Hepatic stellate cell (primary cell): ENCODE measurements around the gene HSD17B2.

Source experiments
- DNase-seq: peaks from one replicate; pipeline ENCODE4 v3.0.0; 2011; ENCODE audit warnings: low spot score

Gene HSD17B2

GRCh38 chr16:82050506-82050905 lies 15.5 kb downstream of the HSD17B2 start:
- no peak for DNase-seq

- no peak for DNase-seq
Measured at GRCh38 chr16:82050909-82051357, 15.9 kb downstream of the HSD17B2 start.

- DNase-seq: no peak
Measured at GRCh38 chr16:82051656-82052055, 16.6 kb downstream of the HSD17B2 start.

- no peak for DNase-seq
Measured at GRCh38 chr16:82055117-82055516, 20.1 kb downstream of the HSD17B2 start.

GRCh38 chr16:82055728-82056549 lies 20.9 kb downstream of the HSD17B2 start:
- DNase-seq: no peak

GRCh38 chr16:82056550-82056896 lies 21.5 kb downstream of the HSD17B2 start:
- DNase-seq: no peak

- DNase-seq: no peak
Measured at GRCh38 chr16:82059161-82059982, 24.3 kb downstream of the HSD17B2 start.

GRCh38 chr16:82059983-82060421 lies 24.9 kb downstream of the HSD17B2 start:
- DNase-seq: no peak

GRCh38 chr16:82061861-82062525 lies 26.9 kb downstream of the HSD17B2 start:
- peak; percentile 23 for DNase-seq

- DNase-seq: no peak
Measured at GRCh38 chr16:82062645-82063058, 27.6 kb downstream of the HSD17B2 start.

GRCh38 chr16:82063456-82064082 lies 28.5 kb downstream of the HSD17B2 start:
- DNase-seq: no peak

GRCh38 chr16:82067042-82067803 lies 32.2 kb downstream of the HSD17B2 start:
- DNase-seq: no peak

- no peak for DNase-seq
Measured at GRCh38 chr16:82067804-82068325, 32.8 kb downstream of the HSD17B2 start.

- DNase-seq: no peak
Measured at GRCh38 chr16:82070656-82071369, 35.8 kb downstream of the HSD17B2 start.

GRCh38 chr16:82071421-82071820 lies 36.4 kb downstream of the HSD17B2 start:
- no peak for DNase-seq

GRCh38 chr16:82072313-82072712 lies 37.3 kb downstream of the HSD17B2 start:
- no peak for DNase-seq

- DNase-seq: no peak
Measured at GRCh38 chr16:82074019-82074558, 39.0 kb downstream of the HSD17B2 start.

GRCh38 chr16:82078125-82078524 lies 43.1 kb downstream of the HSD17B2 start:
- no peak for DNase-seq

GRCh38 chr16:82079892-82080291 lies 44.8 kb downstream of the HSD17B2 start:
- DNase-seq: no peak

- DNase-seq: no peak
Measured at GRCh38 chr16:82081264-82081663, 46.2 kb downstream of the HSD17B2 start.
